ENCODE measurements around the gene REL.

REL gene

GRCh38 chr2:60960706-60961105 is 79.3 kb downstream of the REL start:
- Histone ChIP-seq H2BK120ac (ENCODE audit: low read depth, low read length) (no peak overlapping the region), H3K27ac (ENCODE audit: low read depth, low read length) (no peak overlapping the region), H2BK15ac (replicated peaks; ENCODE audit: low read depth) (no peak overlapping the region), H3K9ac (ENCODE audit: low read length) (no peak overlapping the region), H4K8ac (ENCODE audit: low read depth, low read length) (no peak overlapping the region), H3K27me3 (ENCODE audit: insufficient read depth, low read length, poor library complexity) (no peaks in the 10 kb centered on the region), H3K4me2 (ENCODE audit: low read length) (no peak overlapping the region), H3K56ac (ENCODE audit: low read length) (no peak overlapping the region), H3K4me1 (ENCODE audit: control insufficient read depth, low read depth, low read length) (no peaks in the 10 kb centered on the region), H3K79me1 (ENCODE audit: low read length) (no peaks in the 10 kb centered on the region), H3K4me3 (ENCODE audit: low read length) (no peak overlapping the region), H2BK5ac (ENCODE audit: low read length) (no peak overlapping the region), H3K36me3 (ENCODE audit: control insufficient read depth, insufficient read depth, low read length) (no peaks in the 10 kb centered on the region), H3K18ac (ENCODE audit: low read length) (no peak overlapping the region), H2AK5ac (ENCODE audit: low read length) (no peak overlapping the region), H3K23ac (ENCODE audit: low read length) (no peak overlapping the region), H3K4ac (ENCODE audit: low read depth, low read length) (no peak overlapping the region), H4K5ac (ENCODE audit: low read length) (no peak overlapping the region), H3K79me2 (ENCODE audit: control insufficient read depth, insufficient read depth, low read length) (no peaks in the 10 kb centered on the region)
- no peak for DNase-seq
- no CpG with 5 or more reads among the region's 1 CpG for WGBS (ENCODE audit: extremely low coverage, insufficient coverage, low lambda C conversion rate)

- H3K27ac ChIP-seq (ENCODE audit: low read depth, low read length) = no peak overlapping the region
- no peaks in the 10 kb centered on the region for H3K4me1 ChIP-seq (ENCODE audit: control insufficient read depth, low read depth, low read length)
- WGBS (ENCODE audit: extremely low coverage, insufficient coverage, low lambda C conversion rate) = no CpG with 5 or more reads among the region's 4 CpGs
- no peak overlapping the region for H2AK5ac ChIP-seq (ENCODE audit: low read length)
- H4K8ac ChIP-seq (ENCODE audit: low read depth, low read length) = no peak overlapping the region
- H3K9ac ChIP-seq (ENCODE audit: low read length) = no peak overlapping the region
- H3K4ac ChIP-seq (ENCODE audit: low read depth, low read length) = no peak overlapping the region
- no peaks in the 10 kb centered on the region for H3K36me3 ChIP-seq (ENCODE audit: control insufficient read depth, insufficient read depth, low read length)
- no peaks in the 10 kb centered on the region for H3K27me3 ChIP-seq (ENCODE audit: insufficient read depth, low read length, poor library complexity)
- no peak overlapping the region for H3K18ac ChIP-seq (ENCODE audit: low read length)
- H3K79me1 ChIP-seq (ENCODE audit: low read length) = no peaks in the 10 kb centered on the region
- H3K4me3 ChIP-seq (ENCODE audit: low read length) = no peak overlapping the region
- no peak overlapping the region for H2BK120ac ChIP-seq (ENCODE audit: low read depth, low read length)
- DNase-seq = no peak
- H2BK5ac ChIP-seq (ENCODE audit: low read length) = no peak overlapping the region
- H2BK15ac ChIP-seq (replicated peaks; ENCODE audit: low read depth) = no peak overlapping the region
- no peaks in the 10 kb centered on the region for H3K79me2 ChIP-seq (ENCODE audit: control insufficient read depth, insufficient read depth, low read length)
- no peak overlapping the region for H3K23ac ChIP-seq (ENCODE audit: low read length)
- no peak overlapping the region for H4K5ac ChIP-seq (ENCODE audit: low read length)
- H3K4me2 ChIP-seq (ENCODE audit: low read length) = no peak overlapping the region
- H3K56ac ChIP-seq (ENCODE audit: low read length) = no peak overlapping the region
These were observed 80.1 kb downstream of the REL start for GRCh38 chr2:60961457-60961856.

GRCh38 chr2:60962528-60962927 is 81.2 kb downstream of the REL start:
- Histone ChIP-seq H3K23ac (ENCODE audit: low read length) (no peak overlapping the region), H3K27me3 (ENCODE audit: insufficient read depth, low read length, poor library complexity) (no peaks in the 10 kb centered on the region), H3K4me2 (ENCODE audit: low read length) (no peak overlapping the region), H3K4ac (ENCODE audit: low read depth, low read length) (no peak overlapping the region), H3K36me3 (ENCODE audit: control insufficient read depth, insufficient read depth, low read length) (no peaks in the 10 kb centered on the region), H3K27ac (ENCODE audit: low read depth, low read length) (no peak overlapping the region), H3K4me3 (ENCODE audit: low read length) (no peak overlapping the region), H2BK15ac (replicated peaks; ENCODE audit: low read depth) (no peak overlapping the region), H3K56ac (ENCODE audit: low read length) (no peak overlapping the region), H2BK5ac (ENCODE audit: low read length) (no peak overlapping the region), H3K18ac (ENCODE audit: low read length) (no peak overlapping the region), H3K4me1 (ENCODE audit: control insufficient read depth, low read depth, low read length) (no peaks in the 10 kb centered on the region), H3K79me1 (ENCODE audit: low read length) (no peaks in the 10 kb centered on the region), H4K8ac (ENCODE audit: low read depth, low read length) (no peak overlapping the region), H2BK120ac (ENCODE audit: low read depth, low read length) (no peak overlapping the region), H3K79me2 (ENCODE audit: control insufficient read depth, insufficient read depth, low read length) (no peaks in the 10 kb centered on the region), H4K5ac (ENCODE audit: low read length) (no peak overlapping the region), H3K9ac (ENCODE audit: low read length) (no peak overlapping the region), H2AK5ac (ENCODE audit: low read length) (no peak overlapping the region)
- WGBS (ENCODE audit: extremely low coverage, insufficient coverage, low lambda C conversion rate) = no CpG with 5 or more reads among the region's 2 CpGs
- no peak for DNase-seq

GRCh38 chr2:60963190-60963589 is 81.8 kb downstream of the REL start:
- Histone ChIP-seq H3K56ac (ENCODE audit: low read length) (no peak overlapping the region), H3K79me1 (ENCODE audit: low read length) (no peaks in the 10 kb centered on the region), H4K8ac (ENCODE audit: low read depth, low read length) (no peak overlapping the region), H3K36me3 (ENCODE audit: control insufficient read depth, insufficient read depth, low read length) (no peaks in the 10 kb centered on the region), H3K9ac (ENCODE audit: low read length) (no peak overlapping the region), H3K4ac (ENCODE audit: low read depth, low read length) (no peak overlapping the region), H3K4me1 (ENCODE audit: control insufficient read depth, low read depth, low read length) (no peaks in the 10 kb centered on the region), H2BK15ac (replicated peaks; ENCODE audit: low read depth) (no peak overlapping the region), H2BK120ac (ENCODE audit: low read depth, low read length) (no peak overlapping the region), H3K4me3 (ENCODE audit: low read length) (no peak overlapping the region), H4K5ac (ENCODE audit: low read length) (no peak overlapping the region), H3K79me2 (ENCODE audit: control insufficient read depth, insufficient read depth, low read length) (no peaks in the 10 kb centered on the region), H3K23ac (ENCODE audit: low read length) (no peak overlapping the region), H3K4me2 (ENCODE audit: low read length) (no peak overlapping the region), H3K18ac (ENCODE audit: low read length) (no peak overlapping the region), H3K27ac (ENCODE audit: low read depth, low read length) (no peak overlapping the region), H3K27me3 (ENCODE audit: insufficient read depth, low read length, poor library complexity) (no peaks in the 10 kb centered on the region), H2BK5ac (ENCODE audit: low read length) (no peak overlapping the region), H2AK5ac (ENCODE audit: low read length) (no peak overlapping the region)
- no peak for DNase-seq

- no peaks in the 10 kb centered on the region for H3K36me3 ChIP-seq (ENCODE audit: control insufficient read depth, insufficient read depth, low read length)
- H3K79me1 ChIP-seq (ENCODE audit: low read length) = no peaks in the 10 kb centered on the region
- no peak overlapping the region for H2BK15ac ChIP-seq (replicated peaks; ENCODE audit: low read depth)
- no peak overlapping the region for H3K18ac ChIP-seq (ENCODE audit: low read length)
- no peaks in the 10 kb centered on the region for H3K4me1 ChIP-seq (ENCODE audit: control insufficient read depth, low read depth, low read length)
- no peak overlapping the region for H3K4ac ChIP-seq (ENCODE audit: low read depth, low read length)
- H2BK5ac ChIP-seq (ENCODE audit: low read length) = no peak overlapping the region
- H2AK5ac ChIP-seq (ENCODE audit: low read length) = no peak overlapping the region
- H3K4me2 ChIP-seq (ENCODE audit: low read length) = no peak overlapping the region
- H3K27ac ChIP-seq (ENCODE audit: low read depth, low read length) = no peak overlapping the region
- H4K8ac ChIP-seq (ENCODE audit: low read depth, low read length) = no peak overlapping the region
- H2BK120ac ChIP-seq (ENCODE audit: low read depth, low read length) = no peak overlapping the region
- H3K56ac ChIP-seq (ENCODE audit: low read length) = no peak overlapping the region
- H3K79me2 ChIP-seq (ENCODE audit: control insufficient read depth, insufficient read depth, low read length) = no peaks in the 10 kb centered on the region
- no peak overlapping the region for H3K23ac ChIP-seq (ENCODE audit: low read length)
- no CpG with 5 or more reads among the region's 7 CpGs for whole genome bisulfite sequencing (ENCODE audit: extremely low coverage, insufficient coverage, low lambda C conversion rate)
- DNase-seq = no peak
- no peak overlapping the region for H3K4me3 ChIP-seq (ENCODE audit: low read length)
- H3K27me3 ChIP-seq (ENCODE audit: insufficient read depth, low read length, poor library complexity) = no peaks in the 10 kb centered on the region
- H3K9ac ChIP-seq (ENCODE audit: low read length) = no peak overlapping the region
- no peak overlapping the region for H4K5ac ChIP-seq (ENCODE audit: low read length)
These were observed 83.5 kb downstream of the REL start for GRCh38 chr2:60964651-60965498.

GRCh38 chr2:60965499-60965785 is 84.1 kb downstream of the REL start:
- H3K36me3 ChIP-seq (ENCODE audit: control insufficient read depth, insufficient read depth, low read length) = no peaks in the 10 kb centered on the region
- H2BK5ac ChIP-seq (ENCODE audit: low read length) = no peak overlapping the region
- no peaks in the 10 kb centered on the region for H3K79me1 ChIP-seq (ENCODE audit: low read length)
- no peak overlapping the region for H3K4ac ChIP-seq (ENCODE audit: low read depth, low read length)
- H2BK15ac ChIP-seq (replicated peaks; ENCODE audit: low read depth) = no peak overlapping the region
- no peaks in the 10 kb centered on the region for H3K27me3 ChIP-seq (ENCODE audit: insufficient read depth, low read length, poor library complexity)
- no peaks in the 10 kb centered on the region for H3K4me1 ChIP-seq (ENCODE audit: control insufficient read depth, low read depth, low read length)
- H2AK5ac ChIP-seq (ENCODE audit: low read length) = no peak overlapping the region
- DNase-seq = no peak
- H4K5ac ChIP-seq (ENCODE audit: low read length) = no peak overlapping the region
- no peak overlapping the region for H3K27ac ChIP-seq (ENCODE audit: low read depth, low read length)
- H3K79me2 ChIP-seq (ENCODE audit: control insufficient read depth, insufficient read depth, low read length) = no peaks in the 10 kb centered on the region
- no peak overlapping the region for H3K9ac ChIP-seq (ENCODE audit: low read length)
- H3K4me3 ChIP-seq (ENCODE audit: low read length) = no peak overlapping the region
- no peak overlapping the region for H4K8ac ChIP-seq (ENCODE audit: low read depth, low read length)
- no peak overlapping the region for H3K18ac ChIP-seq (ENCODE audit: low read length)
- H2BK120ac ChIP-seq (ENCODE audit: low read depth, low read length) = no peak overlapping the region
- H3K4me2 ChIP-seq (ENCODE audit: low read length) = no peak overlapping the region
- H3K23ac ChIP-seq (ENCODE audit: low read length) = no peak overlapping the region
- no peak overlapping the region for H3K56ac ChIP-seq (ENCODE audit: low read length)

All from mesendoderm (in vitro differentiated cells).